Naive thymus-derived CD8-positive, alpha-beta T cell (primary cell): ENCODE results near the gene DQX1. TPM values are rescaled to one million over a fixed set of nuclear protein-coding genes. Genes with fewer than 3 reads are reported as not detected.

Experiments
- ATAC-seq, 2 donors: fragments of 150-1000 bp; cut with Tn5 transposase in 1 of 2; sonication (Bioruptor Pico), chemical (Tn5 transposase) in 1 of 2; 1 replicate in 1 of 2; 2 replicates in 1 of 2; pipeline ENCODE4 v1.10.0; 2021; ENCODE audit warnings: mild to moderate bottlenecking in 2 of 2, moderate library complexity in 2 of 2
- POLR2A ChIA-PET: fragments of 350-600 bp; sonication (Branson Sonifier 250); formaldehyde crosslinking; loops from one replicate; lab custom pipeline; 2021; ENCODE audit warnings: antibody characterized with exemption; lab: Charles Lee
- DNase-seq, 10 donors: peaks; one replicate each; pipeline versions ENCODE4 v3.0.0 to v3.0.0-alpha.2; 2020 to 2022
- H3K27ac Mint-ChIP-seq, 10 donors: one replicate each; pipeline ENCODE4 v1.8.0; 2020 to 2022; ENCODE audit warnings: mild to moderate bottlenecking in 10 of 10, mixed read lengths in 10 of 10, moderate library complexity in 4 of 10, inconsistent platforms in 1 of 10
- H3K27me3 Mint-ChIP-seq, 5 donors: one replicate each; pipeline ENCODE4 v1.8.0; 2021 to 2022; ENCODE audit warnings: mixed read lengths in 5 of 5
- H3K36me3 Mint-ChIP-seq, 3 donors: one replicate each; pipeline ENCODE4 v1.8.0; 2020 to 2022; ENCODE audit warnings: mixed read lengths in 3 of 3, mild to moderate bottlenecking in 2 of 3, inconsistent platforms in 1 of 3
- H3K4me1 Mint-ChIP-seq, 4 donors: one replicate each; pipeline ENCODE4 v1.8.0; 2021 to 2022; ENCODE audit warnings: mixed read lengths in 4 of 4
- H3K4me3 Mint-ChIP-seq, 10 donors: one replicate each; pipeline ENCODE4 v1.8.0; 2020 to 2022; ENCODE audit warnings: mild to moderate bottlenecking in 10 of 10, mixed read lengths in 10 of 10, moderate library complexity in 6 of 10, inconsistent platforms in 1 of 10
- H3K9me3 Mint-ChIP-seq, 9 donors: one replicate each; pipeline ENCODE4 v1.8.0; 2020 to 2022; ENCODE audit warnings: mixed read lengths in 9 of 9, mild to moderate bottlenecking in 3 of 9, inconsistent platforms in 1 of 9, moderate library complexity in 1 of 9
- polyA plus RNA-seq, 3 donors: library from polyadenylated mRNA; unstranded; fragments of 300-500 nt; fragmentation: Illumina TruSeq; gene quantifications; one replicate each; pipeline ENCODE4 v1.2.3, GENCODE V29; 2021
- total RNA-seq, 8 experiments: library from RNA in 2 of 8; stranded (reverse) in 2 of 8; gene quantifications; one replicate each; pipeline ENCODE4 v1.2.3 and lab custom pipeline; 2021 to 2026

DQX1 gene
- total and polyA plus RNA-seq, 5 experiments from 2014 or later: 0.36 to 0.81 TPM; not detected in 3

- H3K36me3 Mint-ChIP-seq: peaks cover 0 to 5% (median 0%) of the 10 kb centered on the region in 3 donors
- H3K27ac Mint-ChIP-seq: peak within 1 kb of the TSS in 3 of 10 donors; percentile 31 to 53 (median 40)
- peaks cover 39 to 74% (median 60%) of the 10 kb centered on the region in 5 donors for H3K27me3 Mint-ChIP-seq
- H3K4me3 Mint-ChIP-seq: peak within 1 kb of the TSS; percentile 62 to 83 (median 74)
- peak in 2 of 10 donors; percentile 24 to 27 for DNase-seq
- no peaks in the 10 kb centered on the region for H3K9me3 Mint-ChIP-seq
- POLR2A ChIA-PET: interaction anchor here (0.6 to 6.2 kb wide), 10 partner anchors 9 to 781 kb away, joined by 3 to 35 read pairs (median 4); partner anchors contain the start of genes AUP1, CCDC142, HTRA2 and INO80B
- peaks cover 13 to 26% (median 24%) of the 10 kb centered on the region in 4 donors for H3K4me1 Mint-ChIP-seq
- peak; percentile 17 to 27 for ATAC-seq
Observed at GRCh38 chr2:74514368-74515270, 11.4 kb downstream of the DQX1 start, which contains the start of gene TLX2. TSS of gene TLX2 (plus strand) at chr2:74514450. CDS start at chr2:74514807, 357 bp downstream.

GRCh38 chr2:74513605-74514367, 12.2 kb downstream of the DQX1 start:
- no peaks in the 10 kb centered on the region for H3K9me3 Mint-ChIP-seq
- ATAC-seq: no peak
- peaks cover 13 to 26% (median 25%) of the 10 kb centered on the region in 4 donors for H3K4me1 Mint-ChIP-seq

GRCh38 chr2:74512744-74513604, 13.1 kb downstream of the DQX1 start:
- DNase-seq (no peak), ATAC-seq (no peak)
- Mint-ChIP-seq H3K36me3 (peaks cover 0 to 5% (median 0%) of the 10 kb centered on the region in 3 donors), H3K27me3 (peaks cover 23 to 58% (median 46%) of the 10 kb centered on the region in 5 donors), H3K9me3 (no peaks in the 10 kb centered on the region), H3K4me3 (peak overlapping the region in 8 of 10 donors; percentile 22 to 59 (median 46)), H3K27ac (peak overlapping the region in 2 of 10 donors; percentile 34 to 78), H3K4me1 (peaks cover 19 to 35% (median 32%) of the 10 kb centered on the region in 4 donors)
- POLR2A ChIA-PET: interaction anchor here (0.8 to 1.5 kb wide), 5 partner anchors 9 to 58 kb away, joined by 3 to 5 read pairs (median 3); partner anchors contain the start of genes AUP1, HTRA2 and INO80B

More at GRCh38 chr2:74513605-74514367, 12.2 kb downstream of the DQX1 start:
- POLR2A ChIA-PET: interaction anchor here (0.7 to 6.2 kb wide), 5 partner anchors 10 to 59 kb away, joined by 3 to 35 read pairs (median 3); partner anchors contain the start of genes AUP1, CCDC142, HTRA2 and INO80B
- Mint-ChIP-seq H3K4me3 (peak overlapping the region in 8 of 10 donors; percentile 22 to 59 (median 46)), H3K27me3 (peaks cover 31 to 66% (median 54%) of the 10 kb centered on the region in 5 donors), H3K27ac (peak overlapping the region in 1 of 10 donors; percentile 53), H3K36me3 (peaks cover 0 to 5% (median 0%) of the 10 kb centered on the region in 3 donors)
- DNase-seq: peak in 2 of 10 donors; percentile 23 to 27

- DNase-seq (no peak), ATAC-seq (no peak)
- peak overlapping the region in 2 of 10 donors; percentile 3 to 21 for H3K4me3 Mint-ChIP-seq
- peaks cover 0 to 1% (median 0%) of the 10 kb centered on the region in 9 donors for H3K9me3 Mint-ChIP-seq
- H3K4me1 Mint-ChIP-seq: peaks cover 22 to 43% (median 40%) of the 10 kb centered on the region in 4 donors
- POLR2A ChIA-PET: interaction anchor here (0.7 to 2.7 kb wide), 5 partner anchors 7 to 499 kb away, joined by 3 to 18 read pairs (median 5); partner anchors contain the start of genes AUP1 and HTRA2
- peaks cover 9 to 53% (median 33%) of the 10 kb centered on the region in 5 donors for H3K27me3 Mint-ChIP-seq
- H3K27ac Mint-ChIP-seq: no peak overlapping the region
- H3K36me3 Mint-ChIP-seq: peaks cover 4 to 14% (median 8%) of the 10 kb centered on the region in 3 donors
Observed at GRCh38 chr2:74511104-74511989, 14.7 kb downstream of the DQX1 start.

- H3K27ac Mint-ChIP-seq: peak overlapping the region in 1 of 10 donors; percentile 10
- H3K4me3 Mint-ChIP-seq: no peak overlapping the region
- DNase-seq (no peak), ATAC-seq (no peak)
- peaks cover 5 to 23% (median 16%) of the 10 kb centered on the region in 3 donors for H3K36me3 Mint-ChIP-seq
- H3K9me3 Mint-ChIP-seq: peaks cover 0 to 1% (median 0%) of the 10 kb centered on the region in 9 donors
- peaks cover 18 to 42% (median 38%) of the 10 kb centered on the region in 4 donors for H3K4me1 Mint-ChIP-seq
- peaks cover 8 to 52% (median 33%) of the 10 kb centered on the region in 5 donors for H3K27me3 Mint-ChIP-seq
- POLR2A ChIA-PET: interaction anchor here (0.9 to 2.7 kb wide), 4 partner anchors 8 to 52 kb away, joined by 3 to 18 read pairs (median 6); partner anchors contain the start of genes AUP1, CCDC142, HTRA2 and TTC31
Observed at GRCh38 chr2:74510272-74510671, 15.8 kb downstream of the DQX1 start.

- peak overlapping the region; percentile 98 to 100 (median 100) for H3K27ac Mint-ChIP-seq
- H3K27me3 Mint-ChIP-seq: peaks cover 17 to 64% (median 41%) of the 10 kb centered on the region in 5 donors
- POLR2A ChIA-PET: interaction anchor here (1.1 to 2.9 kb wide), 7 partner anchors 9 to 50 kb away, joined by 3 to 17 read pairs (median 5); partner anchors contain the start of genes CCDC142, MOGS, TTC31 and WBP1
- ATAC-seq (peak; percentile 3 to 11), DNase-seq (no peak)
- H3K4me1 Mint-ChIP-seq: peaks cover 17 to 55% (median 50%) of the 10 kb centered on the region in 4 donors
- H3K4me3 Mint-ChIP-seq: peak overlapping the region; percentile 95 to 100 (median 99)
- H3K36me3 Mint-ChIP-seq: peaks cover 15 to 36% (median 31%) of the 10 kb centered on the region in 3 donors
- H3K9me3 Mint-ChIP-seq: peaks cover 0 to 9% (median 0%) of the 10 kb centered on the region in 9 donors
Observed at GRCh38 chr2:74507926-74508520, 18.0 kb downstream of the DQX1 start.

GRCh38 chr2:74507145-74507925, 18.7 kb downstream of the DQX1 start, which contains the start of gene PCGF1:
TSS of gene PCGF1 (minus strand) at chr2:74507695. CDS start at chr2:74507668, 27 bp downstream.
- H3K27ac Mint-ChIP-seq: peak within 1 kb of the TSS; percentile 98 to 100 (median 100)
- peak within 1 kb of the TSS; percentile 95 to 100 (median 99) for H3K4me3 Mint-ChIP-seq
- peaks cover 16 to 58% (median 54%) of the 10 kb centered on the region in 4 donors for H3K4me1 Mint-ChIP-seq
- POLR2A ChIA-PET: interaction anchor here (0.6 to 2.9 kb wide), 13 partner anchors 9 to 1330 kb away, joined by 3 to 17 read pairs (median 3); partner anchors contain the start of genes AUP1, CCDC142, HTRA2 and MOGS
- peaks cover 0 to 9% (median 0%) of the 10 kb centered on the region in 9 donors for H3K9me3 Mint-ChIP-seq
- peaks cover 14 to 64% (median 39%) of the 10 kb centered on the region in 5 donors for H3K27me3 Mint-ChIP-seq
- peak; percentile 88 to 95 for ATAC-seq
- H3K36me3 Mint-ChIP-seq: peaks cover 15 to 36% (median 31%) of the 10 kb centered on the region in 3 donors
- peak; percentile 92 to 100 (median 98) for DNase-seq

- peaks cover 22 to 65% (median 61%) of the 10 kb centered on the region in 4 donors for H3K4me1 Mint-ChIP-seq
- peak overlapping the region in 1 of 10 donors; percentile 44 for H3K27ac Mint-ChIP-seq
- ATAC-seq (no peak), DNase-seq (no peak)
- H3K36me3 Mint-ChIP-seq: peaks cover 15 to 36% (median 31%) of the 10 kb centered on the region in 3 donors
- POLR2A ChIA-PET: interaction anchor here (1.0 to 2.5 kb wide), 7 partner anchors 10 to 83 kb away, joined by 3 to 17 read pairs (median 5); partner anchors contain the start of genes AUP1, CCDC142, DOK1 and HTRA2
- H3K27me3 Mint-ChIP-seq: peaks cover 14 to 68% (median 43%) of the 10 kb centered on the region in 5 donors
- peak overlapping the region in 9 of 10 donors; percentile 4 to 60 (median 33) for H3K4me3 Mint-ChIP-seq
- peaks cover 0 to 9% (median 0%) of the 10 kb centered on the region in 9 donors for H3K9me3 Mint-ChIP-seq
Observed at GRCh38 chr2:74505448-74506246, 20.4 kb downstream of the DQX1 start.
